Endothelial cell (in vitro differentiated cells): ENCODE data around the gene NHEJ1. TPM values are rescaled to one million over a fixed set of nuclear protein-coding genes. Genes with fewer than 3 reads are reported as not detected.

ENCODE experiments used
- DNase-seq: peaks from one replicate; pipeline ENCODE4 v3.0.0; 2021; ENCODE audit warnings: low spot score
- H3K27ac Mint-ChIP-seq: one replicate; pipeline ENCODE4 v1.8.0; 2021; ENCODE audit warnings: mixed read lengths, inconsistent platforms; ENCODE audit not compliant: unreplicated experiment
- H3K27me3 Mint-ChIP-seq: one replicate; pipeline ENCODE4 v1.8.0; 2021; ENCODE audit warnings: mild to moderate bottlenecking, moderate library complexity, mixed read lengths, inconsistent platforms; ENCODE audit not compliant: unreplicated experiment
- H3K36me3 Mint-ChIP-seq: one replicate; pipeline ENCODE4 v1.8.0; 2021; ENCODE audit warnings: mild to moderate bottlenecking, low read depth, mixed read lengths, inconsistent platforms; ENCODE audit not compliant: unreplicated experiment
- H3K4me1 Mint-ChIP-seq: one replicate; pipeline ENCODE4 v1.8.0; 2021; ENCODE audit warnings: mild to moderate bottlenecking, mixed read lengths, inconsistent platforms; ENCODE audit not compliant: unreplicated experiment
- H3K4me3 Mint-ChIP-seq: one replicate; pipeline ENCODE4 v1.8.0; 2021; ENCODE audit warnings: mild to moderate bottlenecking, mixed read lengths, inconsistent platforms; ENCODE audit not compliant: unreplicated experiment
- H3K9me3 Mint-ChIP-seq: one replicate; pipeline ENCODE4 v1.8.0; 2021; ENCODE audit warnings: mixed read lengths, inconsistent platforms; ENCODE audit not compliant: unreplicated experiment
- total RNA-seq: library from RNA; stranded (reverse); fragmentation: NEBNext Ultra II Directional; extraction: Animal tissue kit (Norgen Biotek cat#: 25700); gene quantifications from one replicate; pipeline ENCODE4 v1.2.1, GENCODE V29; 2021; ENCODE audit not compliant: unreplicated experiment
- TF ChIP-seq, protein P1 (sequence below): fragments of 200-600 bp; sonication (generic); IDR thresholded peaks from one replicate; pipeline ENCODE4 v1.5.0; 2021; ENCODE audit warnings: antibody characterized with exemption; ENCODE audit not compliant: unreplicated experiment

The NHEJ1 gene
- total RNA-seq, 1 donor from 2014 or later, result 11.1 TPM

DNA sequence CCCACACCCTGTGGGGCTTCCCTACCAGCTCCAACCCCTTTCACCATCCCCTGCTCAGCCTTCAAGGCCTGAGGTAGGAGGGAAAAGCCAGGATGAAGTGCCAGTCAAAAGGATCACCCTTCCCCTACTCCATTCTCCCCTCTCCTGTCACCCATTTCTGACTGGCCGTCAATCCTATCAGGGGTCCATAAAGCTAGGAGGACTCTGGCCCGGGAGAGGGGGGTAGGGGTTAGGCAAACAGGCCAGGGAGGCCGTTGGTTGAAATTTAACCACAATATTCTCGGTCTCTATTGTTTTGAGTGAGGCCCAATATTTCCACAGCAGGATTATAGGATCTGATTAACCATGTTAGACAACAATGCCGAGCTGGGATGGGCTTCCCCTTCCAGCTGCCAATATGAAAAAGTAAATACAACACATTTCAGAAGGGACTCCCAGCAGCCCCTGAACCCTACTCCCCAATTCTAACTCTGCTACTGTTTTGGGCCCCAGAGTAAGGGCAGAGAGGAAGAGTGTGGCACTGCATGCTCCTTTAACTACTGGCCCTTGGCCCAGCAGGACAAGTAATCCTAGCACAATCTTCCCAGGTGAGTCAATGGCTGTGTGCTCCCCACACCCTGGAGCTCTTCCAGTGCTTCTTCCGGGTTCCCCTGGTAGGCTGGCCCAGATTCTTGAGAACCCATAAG is 89.3 kb downstream of the NHEJ1 start:
- Mint-ChIP-seq H3K27ac (no peak overlapping the region), H3K9me3 (no peaks in the 10 kb centered on the region), H3K36me3 (no peaks in the 10 kb centered on the region), H3K4me1 (no peaks in the 10 kb centered on the region), H3K4me3 (no peak overlapping the region), H3K27me3 (peaks cover 5% of the 10 kb centered on the region)
- TF ChIP-seq, protein P1, sequence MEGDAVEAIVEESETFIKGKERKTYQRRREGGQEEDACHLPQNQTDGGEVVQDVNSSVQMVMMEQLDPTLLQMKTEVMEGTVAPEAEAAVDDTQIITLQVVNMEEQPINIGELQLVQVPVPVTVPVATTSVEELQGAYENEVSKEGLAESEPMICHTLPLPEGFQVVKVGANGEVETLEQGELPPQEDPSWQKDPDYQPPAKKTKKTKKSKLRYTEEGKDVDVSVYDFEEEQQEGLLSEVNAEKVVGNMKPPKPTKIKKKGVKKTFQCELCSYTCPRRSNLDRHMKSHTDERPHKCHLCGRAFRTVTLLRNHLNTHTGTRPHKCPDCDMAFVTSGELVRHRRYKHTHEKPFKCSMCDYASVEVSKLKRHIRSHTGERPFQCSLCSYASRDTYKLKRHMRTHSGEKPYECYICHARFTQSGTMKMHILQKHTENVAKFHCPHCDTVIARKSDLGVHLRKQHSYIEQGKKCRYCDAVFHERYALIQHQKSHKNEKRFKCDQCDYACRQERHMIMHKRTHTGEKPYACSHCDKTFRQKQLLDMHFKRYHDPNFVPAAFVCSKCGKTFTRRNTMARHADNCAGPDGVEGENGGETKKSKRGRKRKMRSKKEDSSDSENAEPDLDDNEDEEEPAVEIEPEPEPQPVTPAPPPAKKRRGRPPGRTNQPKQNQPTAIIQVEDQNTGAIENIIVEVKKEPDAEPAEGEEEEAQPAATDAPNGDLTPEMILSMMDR, result no peak
- no peak for DNase-seq

DNA sequence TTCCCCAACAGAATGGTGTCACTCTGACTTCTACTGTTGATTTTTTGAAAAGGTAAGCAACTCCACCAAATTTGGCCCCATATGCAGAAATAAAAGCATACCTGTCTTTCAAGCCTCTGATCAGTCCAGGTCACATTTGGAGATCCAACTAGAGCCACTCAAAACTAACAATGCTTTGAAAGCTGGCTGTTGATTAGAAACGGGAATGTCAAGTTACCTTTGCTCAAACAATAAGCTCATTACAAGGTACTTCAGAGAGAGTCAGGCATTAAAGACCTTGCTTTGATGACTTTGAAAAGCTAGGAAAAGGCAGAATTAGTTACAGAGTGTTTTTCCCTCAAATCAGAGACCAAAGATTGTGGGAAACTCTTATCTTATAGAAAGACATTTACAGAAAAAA is 95.1 kb downstream of the NHEJ1 start:
- no peak overlapping the region for H3K27ac Mint-ChIP-seq
- H3K27me3 Mint-ChIP-seq, result peaks cover 14% of the 10 kb centered on the region
- H3K4me3 Mint-ChIP-seq, result no peak overlapping the region
- H3K4me1 Mint-ChIP-seq, result peaks cover 4% of the 10 kb centered on the region
- DNase-seq, result no peak
- H3K36me3 Mint-ChIP-seq, result no peaks in the 10 kb centered on the region
- H3K9me3 Mint-ChIP-seq, result no peaks in the 10 kb centered on the region
- TF ChIP-seq, protein P1, result no peak

DNA sequence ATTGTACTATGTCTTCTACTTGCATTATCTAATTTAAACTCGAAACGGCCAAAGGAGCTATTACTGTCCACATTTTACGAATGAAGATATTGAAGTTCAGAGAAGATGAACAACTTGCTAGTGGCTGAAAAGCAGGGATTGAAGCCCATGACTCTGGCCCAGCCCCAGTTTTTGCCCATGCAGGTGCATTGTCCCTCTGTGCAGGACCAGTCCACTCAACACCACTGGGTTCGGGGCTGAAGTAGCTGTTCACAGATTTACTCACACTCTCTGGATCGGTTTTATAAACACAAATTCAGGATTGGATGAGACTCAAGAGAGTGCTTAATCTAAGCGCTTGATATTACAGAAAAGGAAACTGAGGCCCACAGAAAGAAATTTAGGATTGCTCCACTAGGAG is 98.5 kb downstream of the NHEJ1 start:
- peaks cover 25% of the 10 kb centered on the region for H3K27me3 Mint-ChIP-seq
- no peak overlapping the region for H3K27ac Mint-ChIP-seq
- H3K9me3 Mint-ChIP-seq, result no peaks in the 10 kb centered on the region
- H3K4me1 Mint-ChIP-seq, result peaks cover 4% of the 10 kb centered on the region
- H3K4me3 Mint-ChIP-seq, result no peak overlapping the region
- H3K36me3 Mint-ChIP-seq, result no peaks in the 10 kb centered on the region
- DNase-seq, result no peak
- TF ChIP-seq, protein P1, result no peak

GRCh38 chr2:219060821-219061791 is 99.5 kb downstream of the NHEJ1 start, which contains the start of gene IHH:
IHH (minus strand) TSS chr2:219060921; CDS start chr2:219060467, 454 bp downstream.
- H3K27ac Mint-ChIP-seq, result peak within 1 kb of the TSS; percentile 67
- H3K4me1 Mint-ChIP-seq, result peaks cover 4% of the 10 kb centered on the region
- H3K9me3 Mint-ChIP-seq, result no peaks in the 10 kb centered on the region
- peak within 1 kb of the TSS; percentile 56 for H3K4me3 Mint-ChIP-seq
- H3K36me3 Mint-ChIP-seq, result peaks cover 3% of the 10 kb centered on the region
- DNase-seq, result peak; percentile 23
- TF ChIP-seq, protein P1, result no peak
- H3K27me3 Mint-ChIP-seq, result peaks cover 30% of the 10 kb centered on the region
